Medulla oblongata (tissue), 1 donor: ENCODE results near the gene IFNG.
"Not testable (repeated sequence)": the region's sequence is repeated elsewhere in the genome, so short reads cannot be mapped to it uniquely, and the experiment has no call there.

ENCODE experiments used
- DNase-seq: peaks from one replicate; pipeline ENCODE4 v3.0.0-alpha.2; 2015; ENCODE audit errors: extremely low spot score

IFNG gene

GRCh38 chr12:68159681-68160304, at the start of gene IFNG:
Gene IFNG, minus strand, starts transcription at chr12:68159740. Its CDS starts 125 bp downstream, at chr12:68159615.
- DNase-seq = no peak

GRCh38 chr12:68209048-68209728, 49.6 kb upstream of the IFNG start:
- DNase-seq = not testable (repeated sequence)

DNA sequence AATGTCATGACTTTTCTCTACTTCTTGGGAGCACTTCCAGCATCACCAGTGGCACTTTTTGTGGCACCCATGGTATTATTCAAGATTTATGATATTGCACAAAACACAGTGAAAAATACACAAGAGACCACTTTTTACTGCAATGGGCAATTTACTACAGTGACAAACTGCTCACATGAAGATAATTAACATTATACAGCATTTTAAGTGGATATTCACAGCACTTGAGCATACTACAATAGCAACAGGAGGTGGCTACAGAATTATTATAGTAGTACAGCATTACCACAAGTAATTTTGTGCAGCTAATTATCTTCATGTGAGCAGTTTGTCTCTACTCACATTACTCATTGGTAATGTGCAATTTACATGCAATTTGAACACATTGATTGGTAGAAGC, 47.7 kb upstream of the IFNG start:
- no peak for DNase-seq

GRCh38 chr12:68206446-68206845, 46.9 kb upstream of the IFNG start:
- no peak for DNase-seq

GRCh38 chr12:68203460-68203875, 43.9 kb upstream of the IFNG start:
- DNase-seq = no peak

- no peak for DNase-seq
Measured at GRCh38 chr12:68200854-68201253, 41.3 kb upstream of the IFNG start.

DNA sequence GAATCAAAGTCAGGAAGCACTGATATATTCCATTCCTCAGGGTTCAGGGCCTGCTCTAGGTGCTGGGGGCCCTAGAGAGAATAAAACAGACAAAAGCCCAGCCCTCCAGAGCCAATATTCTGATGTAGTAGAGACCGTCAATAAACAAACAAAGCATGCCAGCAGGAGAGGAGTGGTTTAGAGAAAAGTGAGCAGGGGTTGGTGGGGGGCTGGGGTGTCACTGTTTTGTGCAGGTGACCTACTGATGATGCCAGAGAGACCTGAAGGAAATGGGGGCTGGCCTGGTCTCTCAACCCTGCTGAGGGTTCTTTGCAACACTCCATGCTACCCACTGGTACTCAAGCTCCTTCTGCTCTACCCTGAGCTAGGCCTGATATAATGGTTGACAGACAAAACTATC, 39.6 kb upstream of the IFNG start:
- no peak for DNase-seq

- DNase-seq = no peak
Measured at GRCh38 chr12:68198507-68199086, 39.1 kb upstream of the IFNG start.

GRCh38 chr12:68190301-68190700, 30.8 kb upstream of the IFNG start:
- DNase-seq = no peak

GRCh38 chr12:68189821-68190242, 30.3 kb upstream of the IFNG start:
- no peak for DNase-seq

DNA sequence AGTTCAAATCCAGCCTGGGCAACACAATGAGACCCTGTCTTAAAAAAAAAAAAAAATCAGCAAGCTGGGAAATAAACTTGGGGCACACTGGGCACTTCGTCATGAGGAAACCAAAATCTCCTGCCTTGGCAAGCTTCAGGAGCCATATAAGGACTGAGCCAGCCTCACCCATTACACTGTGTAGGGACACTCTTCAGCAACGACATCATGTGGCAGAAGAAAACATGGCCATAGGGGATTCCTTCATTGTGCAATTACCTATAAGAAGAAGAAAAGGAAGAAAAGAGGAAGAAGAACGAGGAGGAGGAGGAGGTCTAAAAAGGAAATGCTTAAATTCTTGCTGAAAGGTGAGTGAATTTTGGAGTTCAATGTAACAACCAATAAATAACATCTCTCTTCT, 26.1 kb upstream of the IFNG start:
- no peak for DNase-seq

GRCh38 chr12:68180792-68181744, 21.5 kb upstream of the IFNG start:
- DNase-seq = no peak

DNA sequence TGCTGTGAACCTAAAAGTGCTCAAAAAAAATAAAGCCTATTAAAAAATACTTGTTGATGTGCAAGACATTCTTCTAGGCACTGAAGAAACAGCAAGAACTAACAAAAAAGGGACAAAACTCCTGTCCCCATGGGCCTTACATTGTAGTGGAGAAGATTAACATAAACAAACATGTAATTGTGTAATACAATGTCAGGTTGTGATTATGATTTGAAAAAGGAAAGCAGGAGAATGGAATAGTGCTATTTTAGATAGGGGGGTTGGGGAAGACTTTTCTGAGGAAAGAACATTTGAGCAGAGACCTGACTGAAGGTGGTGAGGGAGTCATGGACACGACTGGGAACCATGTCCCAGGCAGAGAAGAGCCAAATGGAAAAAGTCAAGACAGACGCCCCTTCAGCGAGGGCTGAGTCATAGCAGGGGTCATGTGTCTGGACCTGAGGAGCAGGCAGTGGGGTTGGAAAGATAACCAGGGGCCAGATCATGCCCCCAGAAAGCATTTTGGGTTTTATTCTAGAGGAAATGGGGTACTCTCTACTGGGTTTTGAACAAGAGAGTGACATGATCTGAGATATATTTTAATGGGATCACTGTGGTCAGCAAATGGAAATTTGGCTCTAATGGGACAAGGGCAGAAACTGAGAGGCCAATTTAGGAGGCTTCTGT, 19.4 kb upstream of the IFNG start:
- no peak for DNase-seq

DNA sequence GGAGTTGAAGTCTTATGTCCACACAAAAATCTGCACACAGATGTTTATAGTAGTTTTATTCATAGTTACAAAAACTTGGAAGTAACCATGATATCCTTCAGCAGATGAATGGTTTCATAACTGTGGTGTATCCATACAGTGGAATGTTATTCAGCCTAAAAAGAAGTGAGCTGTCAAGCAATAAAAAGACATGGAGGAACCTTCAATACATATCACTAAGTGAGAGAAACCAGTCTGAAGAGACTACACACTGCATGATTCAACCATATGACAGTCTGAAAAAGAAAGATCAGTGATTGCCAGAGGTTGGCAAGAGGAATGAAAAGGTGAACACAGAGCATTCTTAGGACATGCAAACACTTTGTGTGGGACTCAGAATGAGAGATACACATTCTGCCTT, 18.6 kb upstream of the IFNG start:
- DNase-seq = no peak

- no peak for DNase-seq
Measured at GRCh38 chr12:68177562-68177961, 18.0 kb upstream of the IFNG start.

- DNase-seq = no peak
Measured at GRCh38 chr12:68176257-68176656, 16.7 kb upstream of the IFNG start.

DNA sequence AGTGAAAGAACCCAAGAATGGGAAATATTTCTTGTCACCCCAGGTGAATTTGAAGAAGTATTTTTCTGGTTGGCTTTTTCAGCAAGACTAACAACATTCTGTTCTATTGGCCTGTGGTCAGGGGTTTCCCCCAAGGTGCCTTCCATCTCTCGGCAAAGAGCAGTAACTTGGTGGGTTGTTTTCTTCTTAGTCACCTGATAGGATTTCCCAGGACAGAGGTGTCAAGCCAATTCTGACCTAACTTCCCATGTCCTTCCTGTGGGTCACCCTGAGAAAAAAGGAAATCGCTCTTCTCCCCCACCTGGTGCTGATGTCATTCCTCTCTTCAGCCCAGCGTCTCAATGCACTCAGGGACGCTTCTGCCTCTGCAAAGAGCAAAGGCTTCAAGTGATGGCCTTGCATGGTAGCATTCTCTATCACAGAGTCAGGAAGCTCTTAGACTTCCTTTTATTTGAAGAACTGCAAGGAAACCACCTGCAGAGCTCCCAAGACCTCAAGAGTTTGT, 16.1 kb upstream of the IFNG start:
- no peak for DNase-seq

DNA sequence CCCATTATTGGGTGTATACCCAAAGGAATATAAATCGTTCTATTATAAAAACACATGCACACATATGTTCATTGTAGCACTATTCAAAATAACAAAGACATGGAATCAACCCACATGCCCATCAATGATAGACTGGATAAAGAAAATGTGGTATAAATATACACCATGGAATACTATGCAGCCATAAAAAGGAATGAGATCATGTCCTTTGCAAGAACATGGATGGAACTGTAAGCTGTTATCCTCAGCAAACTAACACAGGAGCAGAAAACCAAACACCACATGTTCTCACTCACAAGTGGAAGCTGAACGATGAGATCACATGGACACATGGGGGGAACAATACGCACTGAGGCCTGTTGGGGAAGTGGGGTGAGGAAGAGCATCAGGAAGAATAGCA, 15.2 kb upstream of the IFNG start:
- DNase-seq = not testable (repeated sequence)

- no peak for DNase-seq
Measured at GRCh38 chr12:68173792-68174191, 14.3 kb upstream of the IFNG start.

GRCh38 chr12:68170726-68171125, 11.2 kb upstream of the IFNG start:
- DNase-seq = no peak

- DNase-seq = no peak
Measured at GRCh38 chr12:68169213-68169889, 9.8 kb upstream of the IFNG start.
